OCI-LY3 (cell line): ENCODE measurements around the gene SLC9B2.
A peak's percentile ranks its signal among the peaks of the same experiment; 100 is the strongest.

Experiments
- H2AFZ ChIP-seq: fragments of 200-600, 300-600 bp; shearing (Covaris generic); 2 replicates; pipeline ENCODE4 v1.6.0; 2014; ENCODE audit warnings: antibody characterized with exemption, low read depth, low read length
- H3K27ac ChIP-seq: fragments of 200-600, 300-600 bp; sonication (generic); 2 replicates; pipeline ENCODE4 v1.5.1; 2014; ENCODE audit warnings: mild to moderate bottlenecking, low read length, moderate library complexity, mixed read lengths
- H3K27me3 ChIP-seq: fragments of 200-600, 300-600 bp; sonication (generic); 2 replicates; pipeline ENCODE4 v1.6.1; 2014; ENCODE audit warnings: low read depth, low read length, mixed read lengths
- H3K36me3 ChIP-seq: fragments of 200-600, 300-600 bp; sonication (generic); replicated peaks from 2 replicates; pipeline ENCODE3; 2014; ENCODE audit warnings: low read depth, low read length, mixed read lengths
- H3K4me1 ChIP-seq: fragments of 300-600, 200-600 bp; sonication (generic); 2 replicates; pipeline ENCODE4 v1.6.1; 2014; ENCODE audit warnings: low read length, mixed read lengths
- H3K4me2 ChIP-seq: fragments of 200-600, 300-600 bp; sonication (generic); 2 replicates; pipeline ENCODE4 v1.6.1; 2014; ENCODE audit warnings: low read length, mixed read lengths
- H3K4me3 ChIP-seq: fragments of 300-600, 200-600 bp; sonication (generic); 2 replicates; pipeline ENCODE4 v1.5.1; 2014; ENCODE audit warnings: antibody characterized with exemption, mild to moderate bottlenecking, low read length, moderate library complexity
- H3K79me2 ChIP-seq: fragments of 300-600, 200-600 bp; shearing (Covaris generic); 2 replicates; pipeline ENCODE4 v1.6.1; 2014; ENCODE audit warnings: mild to moderate bottlenecking, low read length, mixed read lengths
- H3K9ac ChIP-seq: fragments of 300-600, 200-600 bp; shearing (Covaris generic); 2 replicates; pipeline ENCODE4 v1.6.0; 2014; ENCODE audit warnings: mild to moderate bottlenecking, low read length, moderate library complexity
- H3K9me3 ChIP-seq: fragments of 200-600, 300-600 bp; shearing (Covaris generic); 2 replicates; pipeline ENCODE4 v1.6.1; 2014; ENCODE audit warnings: low read length, mixed read lengths; ENCODE audit not compliant: insufficient read depth
- H4K20me1 ChIP-seq: fragments of 200-600, 300-600 bp; sonication (generic); 2 replicates; pipeline ENCODE4 v1.6.1; 2016; ENCODE audit warnings: low read length, mixed read lengths; ENCODE audit not compliant: insufficient read depth
- EZH2phosphoT487 ChIP-seq: fragments of 200-600 bp; shearing (Covaris generic); IDR thresholded peaks from 2 replicates; pipeline ENCODE4 v1.6.1; 2018; ENCODE audit warnings: antibody characterized with exemption, mixed run types, low read depth
- TF ChIP-seq, protein P1 (sequence below): fragments of 200-600, 300-600 bp; sonication (generic); IDR thresholded peaks from 2 replicates; pipeline ENCODE4 v1.5.1; 2014; ENCODE audit warnings: antibody characterized with exemption, low read length, low read depth

Gene SLC9B2

DNA sequence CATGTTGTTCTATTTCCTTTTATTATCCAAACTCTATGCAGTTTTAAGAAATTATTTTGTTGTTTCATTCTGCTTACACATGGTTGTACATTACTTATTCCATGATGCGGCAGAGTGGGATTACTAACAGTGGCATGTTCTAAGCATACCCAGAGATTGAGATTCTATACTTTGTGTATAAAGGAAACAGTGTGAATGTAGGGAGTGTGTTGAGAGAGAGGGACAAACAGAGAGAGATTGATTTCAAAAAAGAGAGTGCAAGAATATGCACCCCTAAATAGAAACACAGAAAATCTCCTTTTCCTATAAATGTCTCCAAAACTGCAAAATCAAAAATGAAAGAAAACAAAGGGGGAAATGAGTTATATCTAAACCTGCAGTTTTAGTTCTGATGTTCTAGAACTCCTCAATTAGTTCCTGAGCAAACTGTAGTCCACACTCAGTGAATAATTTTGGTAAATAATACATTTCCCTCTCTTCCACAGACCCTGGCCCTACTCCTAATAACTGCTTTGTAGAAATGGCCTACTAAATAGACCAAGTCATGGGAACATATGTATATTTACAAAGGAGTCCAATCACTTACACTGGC, 88.0 kb downstream of the SLC9B2 start:
- TF ChIP-seq EZH2phosphoT487, result no peak
- TF ChIP-seq, protein P1, sequence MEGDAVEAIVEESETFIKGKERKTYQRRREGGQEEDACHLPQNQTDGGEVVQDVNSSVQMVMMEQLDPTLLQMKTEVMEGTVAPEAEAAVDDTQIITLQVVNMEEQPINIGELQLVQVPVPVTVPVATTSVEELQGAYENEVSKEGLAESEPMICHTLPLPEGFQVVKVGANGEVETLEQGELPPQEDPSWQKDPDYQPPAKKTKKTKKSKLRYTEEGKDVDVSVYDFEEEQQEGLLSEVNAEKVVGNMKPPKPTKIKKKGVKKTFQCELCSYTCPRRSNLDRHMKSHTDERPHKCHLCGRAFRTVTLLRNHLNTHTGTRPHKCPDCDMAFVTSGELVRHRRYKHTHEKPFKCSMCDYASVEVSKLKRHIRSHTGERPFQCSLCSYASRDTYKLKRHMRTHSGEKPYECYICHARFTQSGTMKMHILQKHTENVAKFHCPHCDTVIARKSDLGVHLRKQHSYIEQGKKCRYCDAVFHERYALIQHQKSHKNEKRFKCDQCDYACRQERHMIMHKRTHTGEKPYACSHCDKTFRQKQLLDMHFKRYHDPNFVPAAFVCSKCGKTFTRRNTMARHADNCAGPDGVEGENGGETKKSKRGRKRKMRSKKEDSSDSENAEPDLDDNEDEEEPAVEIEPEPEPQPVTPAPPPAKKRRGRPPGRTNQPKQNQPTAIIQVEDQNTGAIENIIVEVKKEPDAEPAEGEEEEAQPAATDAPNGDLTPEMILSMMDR, result no peak

DNA sequence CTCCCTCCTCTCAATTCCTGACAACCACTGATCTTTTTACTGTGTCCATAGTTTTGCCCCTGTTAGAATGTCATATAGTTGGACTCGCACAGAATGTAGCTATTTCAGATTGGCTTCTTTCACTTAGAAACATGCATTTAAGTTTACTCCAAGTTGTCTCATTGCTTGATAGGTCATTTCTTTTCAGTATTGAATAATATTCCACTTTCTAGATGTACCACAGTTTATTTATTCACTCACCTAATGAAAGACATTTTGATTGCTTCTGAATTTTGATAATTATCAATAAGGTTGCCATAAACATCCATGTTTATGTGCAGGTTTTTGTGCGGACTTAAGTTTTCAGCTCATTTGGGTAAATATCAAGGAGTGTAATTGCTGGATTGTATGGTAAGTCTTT, 95.6 kb downstream of the SLC9B2 start:
- TF ChIP-seq EZH2phosphoT487, result no peak
- TF ChIP-seq, protein P1, result no peak
- H3K4me3 ChIP-seq, result no peak overlapping the region
- H4K20me1 ChIP-seq, result no peaks in the 10 kb centered on the region
- no peak overlapping the region for H3K4me2 ChIP-seq
- H3K9ac ChIP-seq, result no peak overlapping the region
- H3K27ac ChIP-seq, result no peak overlapping the region
- no peaks in the 10 kb centered on the region for H3K9me3 ChIP-seq
- H3K79me2 ChIP-seq, result no peaks in the 10 kb centered on the region
- no peaks in the 10 kb centered on the region for H3K36me3 ChIP-seq
- H2AFZ ChIP-seq, result no peak overlapping the region
- H3K4me1 ChIP-seq, result no peaks in the 10 kb centered on the region
- no peaks in the 10 kb centered on the region for H3K27me3 ChIP-seq

More for the DNA sequence above, 88.0 kb downstream of the SLC9B2 start:
- Histone ChIP-seq H3K9ac (no peak overlapping the region), H3K36me3 (no peaks in the 10 kb centered on the region), H3K27me3 (no peaks in the 10 kb centered on the region), H4K20me1 (no peaks in the 10 kb centered on the region), H2AFZ (0 out of 2 replicates have a peak overlapping the region, but pooled peaks have one; percentile 24), H3K4me2 (no peak overlapping the region), H3K27ac (no peak overlapping the region), H3K4me3 (no peak overlapping the region), H3K79me2 (no peaks in the 10 kb centered on the region), H3K9me3 (no peaks in the 10 kb centered on the region), H3K4me1 (peaks cover 6% of the 10 kb centered on the region)
